ENCODE results near the gene AGAP1.

GRCh38 chr2:236033462-236033861, 539.6 kb downstream of the AGAP1 start:
- TF ChIP-seq, protein P1, sequence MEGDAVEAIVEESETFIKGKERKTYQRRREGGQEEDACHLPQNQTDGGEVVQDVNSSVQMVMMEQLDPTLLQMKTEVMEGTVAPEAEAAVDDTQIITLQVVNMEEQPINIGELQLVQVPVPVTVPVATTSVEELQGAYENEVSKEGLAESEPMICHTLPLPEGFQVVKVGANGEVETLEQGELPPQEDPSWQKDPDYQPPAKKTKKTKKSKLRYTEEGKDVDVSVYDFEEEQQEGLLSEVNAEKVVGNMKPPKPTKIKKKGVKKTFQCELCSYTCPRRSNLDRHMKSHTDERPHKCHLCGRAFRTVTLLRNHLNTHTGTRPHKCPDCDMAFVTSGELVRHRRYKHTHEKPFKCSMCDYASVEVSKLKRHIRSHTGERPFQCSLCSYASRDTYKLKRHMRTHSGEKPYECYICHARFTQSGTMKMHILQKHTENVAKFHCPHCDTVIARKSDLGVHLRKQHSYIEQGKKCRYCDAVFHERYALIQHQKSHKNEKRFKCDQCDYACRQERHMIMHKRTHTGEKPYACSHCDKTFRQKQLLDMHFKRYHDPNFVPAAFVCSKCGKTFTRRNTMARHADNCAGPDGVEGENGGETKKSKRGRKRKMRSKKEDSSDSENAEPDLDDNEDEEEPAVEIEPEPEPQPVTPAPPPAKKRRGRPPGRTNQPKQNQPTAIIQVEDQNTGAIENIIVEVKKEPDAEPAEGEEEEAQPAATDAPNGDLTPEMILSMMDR (IDR thresholded peaks at IDR 0.05): no peak
- no peak for TF ChIP-seq POLR2AphosphoS5 (IDR thresholded peaks at IDR 0.05)
- TF ChIP-seq POLR2A (IDR thresholded peaks at IDR 0.05): no peak
